HG02870 (cell line): ENCODE measurements around the gene ARHGAP29.

Experiments used
- ATAC-seq: cut with Tn5 transposase; IDR thresholded peaks from one replicate; pipeline ENCODE4 v1.9.1; 2021; ENCODE audit warnings: mild to moderate bottlenecking, moderate library complexity; ENCODE audit not compliant: unreplicated experiment

Gene ARHGAP29

GRCh38 chr1:94265906-94266305 is 28.5 kb upstream of the ARHGAP29 start:
- ATAC-seq = no peak

- ATAC-seq = no peak
Observed at GRCh38 chr1:94265011-94265422, 27.6 kb upstream of the ARHGAP29 start.

GRCh38 chr1:94260635-94261387 is 23.4 kb upstream of the ARHGAP29 start:
- ATAC-seq = no peak

GRCh38 chr1:94259635-94260289 is 22.4 kb upstream of the ARHGAP29 start:
- no peak for ATAC-seq

GRCh38 chr1:94258873-94259331 is 21.5 kb upstream of the ARHGAP29 start:
- ATAC-seq = no peak

- ATAC-seq = no peak
Observed at GRCh38 chr1:94257444-94257843, 20.1 kb upstream of the ARHGAP29 start.

- ATAC-seq = no peak
Observed at GRCh38 chr1:94255476-94255875, 18.1 kb upstream of the ARHGAP29 start.

GRCh38 chr1:94254073-94254810 is 16.9 kb upstream of the ARHGAP29 start:
- ATAC-seq = no peak

GRCh38 chr1:94253456-94254017 is 16.2 kb upstream of the ARHGAP29 start:
- ATAC-seq = no peak

- ATAC-seq = no peak
Observed at GRCh38 chr1:94250341-94250740, 13.0 kb upstream of the ARHGAP29 start.

- ATAC-seq = no peak
Observed at GRCh38 chr1:94248956-94249688, 11.7 kb upstream of the ARHGAP29 start.

- peak; percentile 71 for ATAC-seq
Observed at GRCh38 chr1:94247138-94248094, 10.0 kb upstream of the ARHGAP29 start.

GRCh38 chr1:94246692-94247137 is 9.3 kb upstream of the ARHGAP29 start:
- ATAC-seq = peak; percentile 18

GRCh38 chr1:94245747-94246438 is 8.5 kb upstream of the ARHGAP29 start:
- ATAC-seq = no peak

- no peak for ATAC-seq
Observed at GRCh38 chr1:94244816-94245215, 7.4 kb upstream of the ARHGAP29 start.

- no peak for ATAC-seq
Observed at GRCh38 chr1:94243665-94244064, 6.3 kb upstream of the ARHGAP29 start.

GRCh38 chr1:94240822-94241221 is 3.4 kb upstream of the ARHGAP29 start:
- ATAC-seq = no peak

- ATAC-seq = no peak
Observed at GRCh38 chr1:94239796-94240195, 2.4 kb upstream of the ARHGAP29 start.

GRCh38 chr1:94239051-94239450 is 1.7 kb upstream of the ARHGAP29 start:
- ATAC-seq = no peak
